WTC11 (cell line): ENCODE results near the gene PRSS56. TPM values are rescaled to one million over a fixed set of nuclear protein-coding genes. Genes with fewer than 3 reads are reported as not detected.

Source experiments
- ATAC-seq: fragments of 200-7000 bp; cut with Tn5 transposase; 2 replicates; pipeline ENCODE4 v1.10.0; 2021; ENCODE audit warnings: mild to moderate bottlenecking, moderate library complexity
- CTCF ChIA-PET: fragments of 300-600 bp; sonication (Branson Sonifier 250); formaldehyde crosslinking; loops from one replicate; lab custom pipeline; 2021; ENCODE audit warnings: antibody characterized with exemption; lab: Charles Lee
- POLR2A ChIA-PET: fragments of 350-600 bp; sonication (Branson Sonifier 250); formaldehyde crosslinking; loops from one replicate; lab custom pipeline; 2021; ENCODE audit warnings: antibody characterized with exemption; lab: Charles Lee
- DNase-seq: peaks from one replicate; pipeline ENCODE4 v3.0.0; 2021; ENCODE audit warnings: low spot score
- H3K27ac Mint-ChIP-seq: 2 replicates; pipeline ENCODE4 v1.8.0; 2021; ENCODE audit warnings: mixed read lengths
- H3K27me3 Mint-ChIP-seq: 2 replicates; pipeline ENCODE4 v1.8.0; 2021; ENCODE audit warnings: low read depth, mild to moderate bottlenecking, moderate library complexity, mixed read lengths
- H3K36me3 Mint-ChIP-seq: 2 replicates; pipeline ENCODE4 v1.8.0; 2021; ENCODE audit warnings: mixed read lengths
- H3K4me1 Mint-ChIP-seq: 2 replicates; pipeline ENCODE4 v1.8.0; 2022; ENCODE audit warnings: mixed read lengths
- H3K4me3 Mint-ChIP-seq: 2 replicates; pipeline ENCODE4 v1.8.0; 2021; ENCODE audit warnings: mild to moderate bottlenecking, moderate library complexity, mixed read lengths
- H3K9me3 Mint-ChIP-seq: 2 replicates; pipeline ENCODE4 v1.8.0; 2021; ENCODE audit warnings: mixed read lengths
- CREB1 ChIP-seq: sonication (generic); formaldehyde crosslinking; IDR thresholded peaks from 2 replicates; pipeline ENCODE4 v1.8.0; 2023; ENCODE audit warnings: mild to moderate bottlenecking, missing genetic modification reagents
- EMX1 ChIP-seq: fragments of 250-450 bp; sonication (Bioruptor Pico); IDR thresholded peaks from 2 replicates; pipeline ENCODE4 v1.8.0; 2021; ENCODE audit warnings: mild to moderate bottlenecking
- GABPB1 ChIP-seq: sonication (generic); formaldehyde crosslinking; IDR thresholded peaks from 2 replicates; pipeline ENCODE4 v1.8.1; 2023; ENCODE audit warnings: mild to moderate bottlenecking, missing genetic modification reagents
- HMGXB4 ChIP-seq: sonication (generic); formaldehyde crosslinking; IDR thresholded peaks from 2 replicates; pipeline ENCODE4 v1.8.1; 2023; ENCODE audit warnings: mild to moderate bottlenecking, moderate library complexity, missing genetic modification reagents
- KAT7 ChIP-seq: sonication (generic); formaldehyde crosslinking; IDR thresholded peaks from 2 replicates; pipeline ENCODE4 v1.8.1; 2023; ENCODE audit warnings: missing genetic modification reagents, mild to moderate bottlenecking, borderline replicate concordance
- NFATC4 ChIP-seq: fragments of 250-450 bp; sonication (Bioruptor Pico); IDR thresholded peaks from 2 replicates; pipeline ENCODE4 v1.9.0; 2021; ENCODE audit warnings: mild to moderate bottlenecking
- NR1H2 ChIP-seq: sonication (generic); formaldehyde crosslinking; IDR thresholded peaks from 2 replicates; pipeline ENCODE4 v1.9.0; 2021; ENCODE audit warnings: mild to moderate bottlenecking, moderate library complexity, missing genetic modification reagents
- OVOL2 ChIP-seq: fragments of 250-450 bp; sonication (Bioruptor Pico); IDR thresholded peaks from 2 replicates; pipeline ENCODE4 v1.9.0; 2021; ENCODE audit warnings: mild to moderate bottlenecking, borderline replicate concordance
- USF2 ChIP-seq: sonication (generic); formaldehyde crosslinking; IDR thresholded peaks from 2 replicates; pipeline ENCODE4 v1.8.1; 2023; ENCODE audit warnings: mild to moderate bottlenecking, missing genetic modification reagents, moderate library complexity
- ZNF281 ChIP-seq: sonication (generic); formaldehyde crosslinking; IDR thresholded peaks from 2 replicates; pipeline ENCODE4 v1.8.0; 2023; ENCODE audit warnings: mild to moderate bottlenecking, missing genetic modification reagents
- ZNF512 ChIP-seq: sonication (generic); formaldehyde crosslinking; IDR thresholded peaks from 2 replicates; pipeline ENCODE4 v1.8.1; 2022; ENCODE audit warnings: missing genetic modification reagents, borderline replicate concordance
- ZNF532 ChIP-seq: fragments of 250-450 bp; sonication (Bioruptor Pico); IDR thresholded peaks from 2 replicates; pipeline ENCODE4 v1.9.0; 2021; ENCODE audit warnings: mild to moderate bottlenecking, borderline replicate concordance
- total RNA-seq: library from RNA; stranded (reverse); gene quantifications from 3 replicates; pipeline ENCODE4 v1.2.3, GENCODE V29; 2021

PRSS56 gene
- total RNA-seq, 1 experiment from 2014 or later: not detected

GRCh38 chr2:232556426-232556825 lies 36.2 kb downstream of the PRSS56 start:
- CTCF ChIA-PET: no interaction called here
- no peak overlapping the region for H3K4me3 Mint-ChIP-seq
- ATAC-seq (no peak), DNase-seq (no peak)
- POLR2A ChIA-PET: no interaction called here
- H3K9me3 Mint-ChIP-seq: no peaks in the 10 kb centered on the region
- no peaks in the 10 kb centered on the region for H3K27me3 Mint-ChIP-seq
- peaks cover 45% of the 10 kb centered on the region for H3K36me3 Mint-ChIP-seq
- H3K4me1 Mint-ChIP-seq: peaks cover 5% of the 10 kb centered on the region
- H3K27ac Mint-ChIP-seq: no peak overlapping the region
- TF ChIP-seq HMGXB4 (CRISPR knock-in tag): no peak
- TF ChIP-seq ZNF532 (CRISPR knock-in tag): no peak
- no peak for TF ChIP-seq ZNF281 (CRISPR knock-in tag)
- TF ChIP-seq KAT7 (CRISPR knock-in tag): no peak
- TF ChIP-seq NFATC4 (CRISPR knock-in tag): no peak
- TF ChIP-seq OVOL2 (CRISPR knock-in tag): no peak
- no peak for TF ChIP-seq ZNF512 (CRISPR knock-in tag)
- no peak for TF ChIP-seq NR1H2 (CRISPR knock-in tag)
- TF ChIP-seq CREB1: no peak
- TF ChIP-seq GABPB1: no peak
- TF ChIP-seq EMX1 (CRISPR knock-in tag): no peak
- TF ChIP-seq, all 79 proteins: peak for 0

- H3K9me3 Mint-ChIP-seq: no peaks in the 10 kb centered on the region
- H3K36me3 Mint-ChIP-seq: peaks cover 69% of the 10 kb centered on the region
- DNase-seq: no peak
- ATAC-seq: peak; percentile 56; the same call in 1 of the 2 replicates
- H3K27ac Mint-ChIP-seq: no peak overlapping the region
- TF ChIP-seq ZNF281 (CRISPR knock-in tag): no peak
- 0 out of 2 replicates have a peak, but pooled peaks have one; percentile 17 for TF ChIP-seq USF2 (CRISPR knock-in tag)
- no peaks in the 10 kb centered on the region for H3K4me1 Mint-ChIP-seq
- H3K27me3 Mint-ChIP-seq: no peaks in the 10 kb centered on the region
- ChIA-PET POLR2A (interaction anchor here (0.9 kb wide), 1 partner anchor 12 kb away, joined by 3 read pairs; the partner anchor contains the start of genes EIF4E2 and TIGD1), CTCF (interaction anchor here (0.9 to 1.7 kb wide), 4 partner anchors 16 to 39 kb away, joined by 3 to 4 read pairs (median 4); partner anchors contain the start of gene CHRNG)
- no peak overlapping the region for H3K4me3 Mint-ChIP-seq
These were observed 42.4 kb downstream of the PRSS56 start for GRCh38 chr2:232562515-232563151.
